GM18870 (cell line): ENCODE data around the gene ZNF879.

Experiments used
- ATAC-seq: cut with Tn5 transposase; IDR thresholded peaks from one replicate; pipeline ENCODE4 v1.9.1; 2021; ENCODE audit warnings: moderate library complexity; ENCODE audit not compliant: unreplicated experiment

Gene ZNF879

GRCh38 chr5:179006564-179006963, 17.0 kb upstream of the ZNF879 start:
- ATAC-seq: no peak

- ATAC-seq: no peak
These were observed 14.9 kb upstream of the ZNF879 start for GRCh38 chr5:179008667-179009066.

GRCh38 chr5:179033004-179033580, 9.5 kb downstream of the ZNF879 start:
- no peak for ATAC-seq

- no peak for ATAC-seq
These were observed 21.2 kb downstream of the ZNF879 start for GRCh38 chr5:179044765-179045164.

- ATAC-seq: no peak
These were observed 28.2 kb downstream of the ZNF879 start for GRCh38 chr5:179051784-179052183.

- no peak for ATAC-seq
These were observed 30.6 kb downstream of the ZNF879 start for GRCh38 chr5:179054036-179054785.

GRCh38 chr5:179054876-179055275, 31.3 kb downstream of the ZNF879 start:
- ATAC-seq: no peak

GRCh38 chr5:179055436-179055835, 31.8 kb downstream of the ZNF879 start:
- no peak for ATAC-seq

- ATAC-seq: no peak
These were observed 32.2 kb downstream of the ZNF879 start for GRCh38 chr5:179055841-179056240.

GRCh38 chr5:179060116-179061008, 36.8 kb downstream of the ZNF879 start, which contains the start of gene ZNF354C:
ZNF354C (plus strand) TSS chr5:179060373; CDS start chr5:179062069, 1,696 bp downstream.
- no peak for ATAC-seq

GRCh38 chr5:179061025-179061424, 37.4 kb downstream of the ZNF879 start:
- no peak for ATAC-seq

GRCh38 chr5:179065703-179066102, 42.1 kb downstream of the ZNF879 start:
- ATAC-seq: no peak

- no peak for ATAC-seq
These were observed 55.8 kb downstream of the ZNF879 start for GRCh38 chr5:179079165-179079987.

- ATAC-seq: no peak
These were observed 57.1 kb downstream of the ZNF879 start for GRCh38 chr5:179080724-179081123.
